ENCODE measurements around the gene GID8.
"Not testable (repeated sequence)": the region's sequence is repeated elsewhere in the genome, so short reads cannot be mapped to it uniquely, and the experiment has no call there.

Gene GID8

GRCh38 chr20:62957136-62958117 is 19.5 kb downstream of the GID8 start:
- no peak overlapping the region for H3K4me3 ChIP-seq (ENCODE audit: control insufficient read depth, low read depth, low read length)
- DNase-seq (ENCODE audit: low read depth): no peak
- no peak for TF ChIP-seq CTCF (conservative IDR thresholded peaks at IDR 0.05; ENCODE audit: control insufficient read depth, insufficient read depth, low read depth, low read length)

GRCh38 chr20:62958388-62959100 is 20.6 kb downstream of the GID8 start:
- no peak for DNase-seq (ENCODE audit: low read depth)
- H3K4me3 ChIP-seq (ENCODE audit: control insufficient read depth, low read depth, low read length): no peak overlapping the region
- TF ChIP-seq CTCF (conservative IDR thresholded peaks at IDR 0.05; ENCODE audit: control insufficient read depth, insufficient read depth, low read depth, low read length): no peak

GRCh38 chr20:62959101-62959971 is 21.4 kb downstream of the GID8 start:
- DNase-seq (ENCODE audit: low read depth): no peak
- no peak overlapping the region for H3K4me3 ChIP-seq (ENCODE audit: control insufficient read depth, low read depth, low read length)
- no peak for TF ChIP-seq CTCF (conservative IDR thresholded peaks at IDR 0.05; ENCODE audit: control insufficient read depth, insufficient read depth, low read depth, low read length)

GRCh38 chr20:62959998-62960436 is 22.1 kb downstream of the GID8 start:
- no peak for TF ChIP-seq CTCF (conservative IDR thresholded peaks at IDR 0.05; ENCODE audit: control insufficient read depth, insufficient read depth, low read depth, low read length)
- DNase-seq (ENCODE audit: low read depth): no peak
- H3K4me3 ChIP-seq (ENCODE audit: control insufficient read depth, low read depth, low read length): no peak overlapping the region

- not testable (repeated sequence) for H3K4me3 ChIP-seq (ENCODE audit: control insufficient read depth, low read depth, low read length); DNase-seq (ENCODE audit: low read depth)
Observed at GRCh38 chr20:62960446-62961309, 22.7 kb downstream of the GID8 start.

GRCh38 chr20:62961310-62961783 is 23.4 kb downstream of the GID8 start:
- DNase-seq (ENCODE audit: low read depth): no peak
- TF ChIP-seq CTCF (conservative IDR thresholded peaks at IDR 0.05; ENCODE audit: control insufficient read depth, insufficient read depth, low read depth, low read length): no peak
- no peak overlapping the region for H3K4me3 ChIP-seq (ENCODE audit: control insufficient read depth, low read depth, low read length)
